Measurements from ENCODE around the gene PRUNE2. TPM values are rescaled to one million over a fixed set of nuclear protein-coding genes. Genes with fewer than 3 reads are reported as not detected.

Gene PRUNE2
- total and polyA plus RNA-seq, 12 donors, result 0.87 to 5.7 (median 1.6) TPM

- no peak for TF ChIP-seq CTCF (IDR thresholded peaks at IDR 0.05)
- ATAC-seq (no peak), DNase-seq (no peak)
- Histone ChIP-seq H3K4me1 (peaks cover 0 to 6% (median 0%) of the 10 kb centered on the region in 9 donors), H3K4me3 (no peak overlapping the region), H3K9me3 (no peaks in the 10 kb centered on the region), H3K36me3 (no peaks in the 10 kb centered on the region), H3K27ac (no peak overlapping the region), H3K27me3 (peaks cover 0 to 36% (median 4%) of the 10 kb centered on the region in 7 donors)
- intact Hi-C loops (cut with DNase I), result loop anchor here in 2 of 10 donors (10.0 kb wide), 2 partner anchors 71 to 129 kb away; no protein-coding TSS in a partner anchor
- WGBS, 2 donors, result 66 to 71% methylated on average over 2 of the region's 2 CpGs
Measured at GRCh38 chr9:76873821-76874220, 32.1 kb downstream of the PRUNE2 start.

GRCh38 chr9:76873056-76873792 is 32.7 kb downstream of the PRUNE2 start:
- peak in 1 of 8 donors; percentile 20 for ATAC-seq
- intact Hi-C loops (cut with DNase I), result loop anchor here in 2 of 10 donors (10.0 kb wide), 2 partner anchors 72 to 128 kb away; no protein-coding TSS in a partner anchor
- peaks cover 0 to 6% (median 0%) of the 10 kb centered on the region in 9 donors for H3K4me1 ChIP-seq
- peak overlapping the region in 2 of 10 donors; percentile 22 to 40 for H3K27ac ChIP-seq
- peaks cover 0 to 40% (median 6%) of the 10 kb centered on the region in 7 donors for H3K27me3 ChIP-seq
- peak in 1 of 2 donors; percentile 6 for DNase-seq
- H3K9me3 ChIP-seq, result no peaks in the 10 kb centered on the region
- TF ChIP-seq CTCF (IDR thresholded peaks at IDR 0.05), result no peak
- 34 to 40% methylated on average over 13 of the region's 13 CpGs for WGBS, 2 donors
- H3K36me3 ChIP-seq, result no peaks in the 10 kb centered on the region
- H3K4me3 ChIP-seq, result no peak overlapping the region

DNA sequence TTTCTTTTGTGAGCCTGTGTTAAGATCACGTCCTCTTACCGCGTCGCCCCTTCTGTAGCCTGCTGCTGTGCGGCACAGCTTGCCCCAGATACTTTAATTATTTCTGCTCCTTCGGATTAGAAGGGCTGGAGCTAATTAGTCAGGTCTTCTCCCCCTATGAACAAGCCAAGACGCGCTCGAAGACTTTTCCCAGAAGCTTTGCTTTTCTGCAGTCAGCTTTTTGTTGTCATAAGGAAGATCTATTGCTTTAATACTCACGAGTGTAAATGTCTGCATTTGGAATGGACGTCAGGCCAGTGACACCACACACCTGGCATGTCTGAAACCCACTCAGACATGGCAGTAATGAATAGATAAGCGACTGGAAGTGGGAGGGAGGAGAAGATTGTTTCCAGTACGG is 37.0 kb downstream of the PRUNE2 start:
- Histone ChIP-seq H3K4me1 (peaks cover 0 to 6% (median 0%) of the 10 kb centered on the region in 9 donors), H3K27ac (no peak overlapping the region), H3K36me3 (no peaks in the 10 kb centered on the region), H3K27me3 (peaks cover 0 to 55% (median 17%) of the 10 kb centered on the region in 7 donors), H3K4me3 (no peak overlapping the region), H3K9me3 (no peaks in the 10 kb centered on the region)
- WGBS, 2 donors, result 43 to 50% methylated on average over 13 of the region's 13 CpGs
- TF ChIP-seq CTCF (IDR thresholded peaks at IDR 0.05), result no peak
- intact Hi-C loops (cut with DNase I), result no loop called here
- ATAC-seq, result no peak
- no peak for DNase-seq

DNA sequence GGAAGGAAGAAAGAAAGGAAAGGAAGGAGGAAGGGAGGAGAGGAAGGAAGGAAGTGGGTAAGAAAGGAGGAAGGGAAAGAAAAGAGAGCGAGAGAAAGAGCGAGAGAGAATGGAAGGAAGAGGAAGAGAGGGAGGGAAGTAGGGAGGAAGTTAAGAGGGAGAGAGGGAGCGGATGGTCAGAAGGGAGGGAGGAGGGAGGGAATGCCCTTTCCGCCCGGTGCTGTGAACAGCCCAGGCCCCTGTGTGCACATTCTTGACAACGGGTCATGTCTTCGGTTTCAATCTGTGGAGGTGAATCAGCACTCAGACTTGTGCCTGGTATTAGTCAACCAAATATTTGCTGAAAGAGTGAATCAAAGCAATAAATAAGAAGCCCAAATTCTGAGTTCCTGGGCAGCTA is 39.2 kb downstream of the PRUNE2 start:
- Histone ChIP-seq H3K4me3 (no peak overlapping the region), H3K9me3 (no peaks in the 10 kb centered on the region), H3K27me3 (peaks cover 0 to 40% (median 12%) of the 10 kb centered on the region in 7 donors), H3K27ac (no peak overlapping the region), H3K4me1 (no peaks in the 10 kb centered on the region), H3K36me3 (no peaks in the 10 kb centered on the region)
- ATAC-seq (peak in 1 of 8 donors; percentile 29), DNase-seq (no peak)
- intact Hi-C loops (cut with DNase I), result no loop called here
- 26 to 32% methylated on average over 7 of the region's 7 CpGs for WGBS, 2 donors
- TF ChIP-seq CTCF (IDR thresholded peaks at IDR 0.05), result no peak

All from heart right ventricle (tissue), 16 donors.